Measurements from ENCODE around the gene COPG2. TPM values are rescaled to one million over a fixed set of nuclear protein-coding genes. Genes with fewer than 3 reads are reported as not detected.
A peak's percentile ranks its signal among the peaks of the same experiment; 100 is the strongest.

Gene COPG2
- total RNA-seq, 1 experiment from 2014 or later = 50.9 TPM

- ChIA-PET POLR2A (no interaction called here), CTCF (no interaction called here)
- Mint-ChIP-seq H3K9me3 (peaks cover 7% of the 10 kb centered on the region; the same call in 1 of the 2 replicates), H3K36me3 (peaks cover 6% of the 10 kb centered on the region; the same call in 1 of the 2 replicates), H3K27ac (peak overlapping the region; percentile 87), H3K4me3 (peak overlapping the region; percentile 83), H3K4me1 (peaks cover 50% of the 10 kb centered on the region), H3K27me3 (ENCODE audit: low read depth) (peaks cover 17% of the 10 kb centered on the region)
- peak; percentile 4 for ATAC-seq
- peak; percentile 45 for DNase-seq (ENCODE audit: low spot score)
- TF ChIP-seq PRDM15 (CRISPR knock-in tag; IDR thresholded peaks at IDR 0.05) (peak; percentile 74), ZNF121 (CRISPR knock-in tag; IDR thresholded peaks at IDR 0.05) (no peak), FOXJ3 (CRISPR knock-in tag; IDR thresholded peaks at IDR 0.05; ENCODE audit: borderline replicate concordance) (no peak)
Measured at GRCh38 chr7:130490311-130490791, 178.2 kb downstream of the COPG2 start.

- H3K9me3 Mint-ChIP-seq = peaks cover 11% of the 10 kb centered on the region; the same call in 1 of the 2 replicates
- peaks cover 50% of the 10 kb centered on the region for H3K4me1 Mint-ChIP-seq
- ATAC-seq = no peak
Measured at GRCh38 chr7:130489140-130489983, 179.2 kb downstream of the COPG2 start.

GRCh38 chr7:130488392-130489139, 180.0 kb downstream of the COPG2 start:
- CTCF ChIA-PET = interaction anchor here (0.8 to 1.1 kb wide), 2 partner anchors 211 to 283 kb away, joined by 3 read pairs; partner anchors contain the start of gene TMEM209
- H3K27me3 Mint-ChIP-seq (ENCODE audit: low read depth) = peaks cover 26% of the 10 kb centered on the region
- H3K9me3 Mint-ChIP-seq = peaks cover 11% of the 10 kb centered on the region; the same call in 1 of the 2 replicates
- ATAC-seq (no peak), DNase-seq (ENCODE audit: low spot score) (no peak)
- POLR2A ChIA-PET = interaction anchor here (0.9 kb wide), 1 partner anchor 47 kb away, joined by 3 read pairs; the partner anchor contains the start of gene CEP41
- peaks cover 6% of the 10 kb centered on the region; the same call in 1 of the 2 replicates for H3K36me3 Mint-ChIP-seq
- H3K27ac Mint-ChIP-seq = no peak overlapping the region
- H3K4me1 Mint-ChIP-seq = peaks cover 42% of the 10 kb centered on the region
- peak overlapping the region; percentile 1; the same call in 1 of the 2 replicates for H3K4me3 Mint-ChIP-seq
- no peak for TF ChIP-seq NR2C2 (CRISPR knock-in tag; IDR thresholded peaks at IDR 0.05)
- TF ChIP-seq ZNF281 (CRISPR knock-in tag; IDR thresholded peaks at IDR 0.05) = no peak
- TF ChIP-seq MAX (CRISPR knock-in tag; IDR thresholded peaks at IDR 0.05) = no peak
- no peak for TF ChIP-seq ARID4B (CRISPR knock-in tag; IDR thresholded peaks at IDR 0.05; ENCODE audit: borderline replicate concordance)
- no peak for TF ChIP-seq TCF7 (CRISPR knock-in tag; IDR thresholded peaks at IDR 0.05; ENCODE audit: low read depth)
- TF ChIP-seq TP53 (CRISPR knock-in tag; IDR thresholded peaks at IDR 0.05) = no peak
- TF ChIP-seq PRRX2 (CRISPR knock-in tag; IDR thresholded peaks at IDR 0.05) = no peak
- TF ChIP-seq SP1 (CRISPR knock-in tag; conservative IDR thresholded peaks at IDR 0.05) = no peak

More at GRCh38 chr7:130489140-130489983, 179.2 kb downstream of the COPG2 start:
- POLR2A ChIA-PET = interaction anchor here (0.9 kb wide), 1 partner anchor 48 kb away, joined by 3 read pairs; the partner anchor contains the start of gene CEP41
- Mint-ChIP-seq H3K27me3 (ENCODE audit: low read depth) (peaks cover 26% of the 10 kb centered on the region), H3K27ac (no peak overlapping the region), H3K36me3 (peaks cover 6% of the 10 kb centered on the region; the same call in 1 of the 2 replicates), H3K4me3 (peak overlapping the region; percentile 35)
- DNase-seq (ENCODE audit: low spot score) = no peak
- CTCF ChIA-PET = interaction anchor here (0.8 kb wide), 1 partner anchor 284 kb away, joined by 3 read pairs; the partner anchor contains the start of gene TMEM209
- TF ChIP-seq PREB (CRISPR knock-in tag; IDR thresholded peaks at IDR 0.05; ENCODE audit: borderline replicate concordance) = no peak
